Stimulated activated naive CD4-positive, alpha-beta T cell (primary cell): ENCODE measurements around the gene STPG4.
A peak's percentile ranks its signal among the peaks of the same experiment; 100 is the strongest.

Experiments
- DNase-seq, 6 experiments: peaks; one replicate each; lab custom pipeline; 2025; lab: John Stamatoyannopoulos, UW

The STPG4 gene

DNA sequence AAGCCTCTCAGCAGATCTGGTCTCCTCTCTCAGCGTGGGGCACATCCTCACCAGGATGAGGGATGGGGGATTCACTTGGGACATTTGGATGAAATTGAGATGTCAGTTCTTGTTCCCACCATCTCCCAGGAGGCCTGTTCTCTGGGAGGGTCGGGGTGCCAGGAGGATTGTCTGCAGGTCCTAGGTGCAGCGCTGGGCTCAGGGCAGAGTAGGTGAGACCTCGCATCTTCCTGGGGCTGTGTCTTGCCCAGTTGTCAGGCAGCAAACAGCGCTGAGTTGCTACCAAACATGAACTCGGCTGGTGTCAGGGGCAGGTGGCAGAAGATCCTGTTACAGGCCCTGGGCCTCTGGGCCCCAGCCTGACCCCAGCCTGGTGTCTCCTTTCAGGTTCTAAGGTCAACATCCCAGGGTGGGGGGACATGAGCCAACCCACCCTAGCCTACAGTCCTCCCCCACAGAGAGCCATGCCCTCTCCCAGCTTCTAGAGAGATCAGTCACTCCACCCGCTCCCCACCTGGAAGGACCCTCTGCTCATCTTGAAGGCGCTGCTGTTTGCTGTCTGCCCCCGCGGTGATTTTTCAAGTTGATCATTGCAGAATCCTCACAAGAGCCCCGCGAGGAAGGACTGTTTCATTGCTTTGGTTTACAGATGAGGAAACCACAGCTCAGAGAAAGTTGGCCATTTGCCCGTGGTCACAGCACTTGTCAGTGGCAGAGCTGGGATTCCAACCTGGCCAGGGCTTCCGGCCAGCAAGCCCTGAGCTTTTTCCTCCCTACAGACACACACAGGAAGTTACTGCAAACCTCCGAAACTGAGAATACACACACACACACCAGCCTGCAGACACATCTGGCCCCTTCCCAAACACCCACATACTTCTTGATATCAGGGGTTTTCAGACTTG, 83.9 kb downstream of the STPG4 start:
- DNase-seq: peak in 3 of 6 experiments; percentile 9 to 42 (median 25)

DNA sequence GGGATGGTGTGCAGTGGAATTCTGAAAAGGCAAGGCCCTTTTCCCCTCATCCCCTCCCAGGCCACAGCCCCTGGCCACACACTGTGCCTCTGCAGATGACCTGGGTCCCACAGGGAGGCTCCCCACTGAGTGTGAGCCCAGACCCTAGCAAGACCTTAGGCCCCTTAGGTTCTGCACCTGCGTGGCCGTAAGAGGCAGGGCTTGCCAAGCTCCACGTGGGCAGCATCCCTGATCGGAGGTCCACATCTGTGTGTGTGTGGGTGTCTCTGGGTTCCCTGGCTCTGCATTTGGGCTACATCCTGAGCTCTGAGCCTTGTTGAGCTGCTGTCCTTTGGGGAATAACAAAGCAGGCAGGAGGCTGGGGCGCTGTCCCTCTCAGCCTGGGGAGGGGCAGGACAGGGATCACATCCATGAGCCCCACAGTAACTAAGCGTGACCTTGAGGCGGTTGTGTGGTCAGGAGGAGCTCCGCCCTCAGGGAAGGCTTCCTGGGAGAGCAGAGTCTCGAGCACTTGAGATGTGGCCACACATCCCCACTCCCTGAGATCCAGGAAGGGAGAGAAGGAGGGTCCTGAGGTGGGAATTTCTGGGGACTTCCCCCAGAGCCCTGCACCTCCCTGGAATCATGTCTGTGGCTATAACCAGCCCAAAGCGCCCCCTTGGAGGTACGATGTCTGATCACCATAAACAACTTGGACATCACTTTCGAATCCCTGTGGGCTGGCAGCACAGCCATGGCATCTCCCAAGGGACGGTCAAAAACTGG, 84.8 kb downstream of the STPG4 start:
- DNase-seq: no peak

DNA sequence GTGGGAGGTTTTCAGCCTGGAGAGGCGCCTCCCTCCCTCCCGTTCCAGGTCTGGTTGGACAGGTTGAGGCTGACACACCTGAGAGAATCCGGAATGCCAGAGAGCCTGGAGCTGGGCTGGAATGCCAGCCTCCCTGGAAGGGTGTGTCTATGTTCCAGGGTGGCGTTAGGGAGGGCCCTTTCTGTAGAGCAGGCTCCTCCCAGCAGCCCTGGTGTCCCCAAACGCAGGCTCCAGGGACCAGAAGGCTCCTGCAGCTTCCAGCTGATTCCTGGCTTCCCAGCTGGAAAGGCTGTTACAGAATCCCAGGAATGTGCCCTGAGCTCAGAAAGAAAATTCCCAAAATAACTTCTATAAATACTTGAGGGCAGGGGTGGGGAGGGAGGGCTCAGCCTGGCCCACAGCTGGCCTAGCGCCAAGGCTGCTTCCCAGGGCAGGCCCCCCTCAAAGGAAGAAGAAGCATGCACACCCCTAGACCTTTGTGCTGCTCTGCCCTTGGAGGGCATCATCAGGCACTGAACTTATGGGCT, 85.4 kb downstream of the STPG4 start:
- no peak for DNase-seq

DNA sequence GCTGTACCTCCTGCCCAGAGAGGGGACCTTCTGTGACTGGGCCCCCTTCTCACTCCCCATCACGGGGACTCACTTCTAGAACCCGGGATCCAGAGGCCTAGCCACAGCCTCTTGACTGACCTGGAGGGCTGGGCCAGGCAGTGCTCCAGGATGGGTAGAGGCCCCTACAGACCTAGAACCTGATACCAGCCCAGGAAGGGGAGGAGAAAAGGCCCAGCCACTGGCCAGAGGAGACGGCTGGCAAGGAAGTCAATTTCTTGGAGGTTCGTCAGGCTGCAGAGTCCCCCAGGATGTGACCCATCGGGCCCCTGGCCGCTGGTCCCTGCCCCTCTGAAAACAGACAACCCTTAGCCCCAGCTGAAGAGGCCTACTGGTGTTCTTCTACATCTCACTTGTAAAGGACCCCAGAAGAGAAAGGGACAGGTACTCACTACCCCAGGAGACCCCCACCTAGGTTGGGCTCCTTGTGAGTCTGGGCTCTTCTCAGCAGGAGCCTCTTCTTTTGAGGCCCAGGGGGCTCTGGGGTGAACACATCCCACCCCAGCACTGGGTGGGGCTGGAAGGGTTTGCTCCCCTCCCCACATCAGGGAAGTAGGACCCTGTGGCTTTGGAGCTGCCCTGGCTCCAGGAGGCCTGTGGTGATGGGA, 86.0 kb downstream of the STPG4 start:
- no peak for DNase-seq

DNA sequence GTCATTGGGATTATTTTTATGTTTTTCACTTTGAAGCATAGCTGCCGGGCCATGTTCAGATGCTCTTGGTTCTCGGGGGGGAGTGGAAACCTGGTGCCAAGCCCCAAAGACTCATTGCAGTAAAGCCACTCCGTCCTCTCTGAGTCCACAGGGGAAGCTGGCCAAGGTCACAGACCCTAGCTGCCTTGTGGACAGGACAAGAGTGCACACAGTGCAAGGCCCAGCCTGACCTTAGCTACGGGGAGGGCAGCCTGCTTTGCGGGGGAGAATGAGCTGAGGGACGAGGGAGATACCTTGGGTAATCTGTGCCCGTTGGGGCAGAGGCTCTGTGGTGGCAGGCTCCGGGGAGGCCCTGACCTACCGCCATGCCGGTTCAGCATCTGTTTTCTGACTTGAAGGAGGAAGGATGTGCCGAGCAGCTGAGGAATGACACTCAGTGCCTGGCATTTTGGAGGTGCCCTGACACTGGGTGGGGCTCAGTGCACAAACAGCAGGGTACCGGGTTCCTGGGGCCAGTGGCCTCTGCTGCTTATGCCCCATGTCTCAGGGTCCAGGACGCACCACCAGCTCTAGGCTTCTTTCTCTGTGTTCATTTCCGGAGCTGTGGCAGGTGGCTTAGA, 87.2 kb downstream of the STPG4 start:
- DNase-seq: no peak

DNA sequence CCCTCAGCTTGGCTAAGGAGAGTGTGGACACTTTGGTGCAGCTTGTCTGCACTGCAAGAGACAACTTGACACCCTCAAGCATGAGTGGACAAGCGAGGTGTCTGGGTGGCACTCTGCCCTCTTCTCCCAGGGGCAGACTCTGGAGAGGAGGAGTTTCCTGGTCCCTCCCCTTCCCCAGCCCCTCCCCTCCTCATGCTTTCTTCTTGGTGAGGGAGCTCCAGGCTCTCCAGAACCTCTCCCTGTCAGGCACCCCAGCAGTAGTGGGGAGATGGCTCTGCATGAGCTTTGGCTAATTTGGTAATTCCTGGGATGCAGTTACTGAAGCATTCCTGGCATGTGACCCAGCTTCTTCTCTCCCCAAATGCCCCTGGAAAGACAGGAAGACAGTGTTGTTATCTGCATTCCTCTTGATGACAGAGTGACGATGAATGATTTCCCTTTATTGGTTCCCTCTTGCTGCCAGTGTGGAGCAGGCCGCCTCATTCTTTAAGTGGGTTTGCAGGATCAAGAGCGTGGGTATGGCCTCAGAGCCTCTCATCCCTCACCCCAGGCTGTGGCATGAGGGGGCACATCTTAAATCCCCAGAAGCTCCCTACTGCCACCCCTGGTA, 89.2 kb downstream of the STPG4 start:
- DNase-seq: no peak

DNA sequence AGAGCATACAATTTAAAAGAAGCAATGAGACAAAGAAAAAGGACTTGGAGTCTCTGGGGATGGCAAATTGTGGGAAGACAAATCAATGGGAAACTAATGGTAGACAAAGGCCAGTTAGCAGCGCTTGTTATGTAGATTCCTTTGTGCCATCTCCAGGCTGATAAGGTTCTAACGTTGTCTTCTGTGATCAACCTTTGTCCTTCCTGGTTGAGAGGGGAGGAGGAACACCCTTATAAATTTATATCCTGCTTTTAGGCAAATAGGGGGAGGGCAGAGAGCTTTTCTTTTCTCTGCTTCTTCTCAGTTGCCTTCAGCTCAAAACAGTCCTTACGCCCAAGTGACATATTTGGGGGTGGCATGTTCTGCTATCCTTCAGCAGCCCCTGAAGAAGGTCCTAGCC, 89.8 kb downstream of the STPG4 start:
- no peak for DNase-seq

DNA sequence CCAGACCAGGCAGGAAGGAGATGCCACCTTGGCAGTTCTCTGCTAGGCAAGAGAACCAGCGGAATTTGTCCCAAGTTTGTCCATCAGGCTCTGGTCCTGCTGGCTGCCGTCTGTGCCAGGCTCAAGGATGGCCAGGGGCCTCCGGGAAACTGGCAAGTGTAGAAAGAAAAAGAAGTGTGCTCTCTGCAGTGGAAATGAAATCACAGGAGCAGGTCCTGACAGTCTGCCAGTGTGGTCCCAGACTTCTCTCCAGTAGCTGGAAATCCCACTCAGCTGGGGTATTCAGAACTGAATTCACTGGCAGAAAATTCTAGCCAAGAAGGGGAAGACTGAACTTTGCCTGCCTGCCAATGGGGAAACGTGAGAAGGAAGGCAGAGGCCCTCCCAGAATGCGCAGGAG, 91.0 kb downstream of the STPG4 start:
- DNase-seq: no peak

DNA sequence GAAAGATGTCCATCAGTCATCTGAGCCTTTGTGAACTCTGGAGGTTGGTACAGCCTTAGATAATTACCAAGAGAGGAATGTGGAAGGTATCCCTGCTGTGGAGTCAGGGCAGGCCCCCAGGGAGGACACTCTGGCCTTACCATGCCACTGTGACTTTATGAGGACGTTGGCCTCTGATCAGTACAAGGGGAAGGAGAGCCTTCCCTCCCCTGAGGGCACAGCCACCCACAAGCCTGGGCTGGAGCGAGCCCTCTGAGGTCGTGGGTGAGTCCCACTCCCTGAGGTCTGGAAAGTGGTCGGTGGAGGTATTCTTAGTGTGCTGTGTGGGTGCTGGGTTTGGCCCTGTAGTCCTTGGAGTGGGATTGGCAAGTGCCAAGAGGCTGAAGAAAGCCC, 91.6 kb downstream of the STPG4 start:
- DNase-seq: no peak

DNA sequence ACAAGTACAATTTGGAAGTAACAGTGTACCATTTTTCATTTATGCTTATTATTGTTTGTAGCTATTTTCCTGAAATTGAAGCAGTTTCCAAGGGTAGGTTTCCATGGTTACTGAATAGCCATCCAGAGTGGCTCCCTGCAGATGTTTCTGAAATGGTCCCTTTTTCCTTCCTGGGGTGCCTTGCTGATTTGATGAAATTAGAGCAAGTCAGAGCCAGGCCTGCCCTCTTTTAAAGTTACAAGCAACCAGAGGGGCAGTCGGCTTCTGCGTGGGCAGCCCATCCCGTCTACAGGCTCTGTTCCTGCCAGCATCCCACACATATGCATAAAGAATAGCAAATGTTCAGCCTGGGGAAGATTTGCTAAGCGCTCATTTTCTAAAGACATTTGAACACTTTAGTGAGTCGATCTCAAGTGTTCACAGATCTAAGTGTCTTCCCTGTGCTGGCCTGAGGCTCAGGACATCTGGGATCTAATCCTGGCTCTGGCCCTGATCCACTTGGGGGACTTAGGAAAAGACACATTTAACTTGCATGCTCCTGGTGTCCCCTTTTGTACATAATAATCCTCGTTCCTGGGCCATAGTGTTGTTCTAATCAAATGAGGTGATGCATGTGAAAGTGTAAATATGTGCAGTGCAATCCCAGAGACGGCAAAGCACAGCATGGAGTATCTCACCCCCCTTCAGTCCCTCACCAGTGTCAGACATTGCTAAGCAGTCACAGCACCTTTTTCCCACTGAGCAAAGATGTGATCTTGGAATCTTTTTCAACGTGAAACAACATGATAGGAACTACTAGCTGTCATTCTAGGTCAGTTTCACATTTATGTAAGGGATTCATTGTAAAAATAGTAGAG, 92.2 kb downstream of the STPG4 start:
- DNase-seq: no peak

DNA sequence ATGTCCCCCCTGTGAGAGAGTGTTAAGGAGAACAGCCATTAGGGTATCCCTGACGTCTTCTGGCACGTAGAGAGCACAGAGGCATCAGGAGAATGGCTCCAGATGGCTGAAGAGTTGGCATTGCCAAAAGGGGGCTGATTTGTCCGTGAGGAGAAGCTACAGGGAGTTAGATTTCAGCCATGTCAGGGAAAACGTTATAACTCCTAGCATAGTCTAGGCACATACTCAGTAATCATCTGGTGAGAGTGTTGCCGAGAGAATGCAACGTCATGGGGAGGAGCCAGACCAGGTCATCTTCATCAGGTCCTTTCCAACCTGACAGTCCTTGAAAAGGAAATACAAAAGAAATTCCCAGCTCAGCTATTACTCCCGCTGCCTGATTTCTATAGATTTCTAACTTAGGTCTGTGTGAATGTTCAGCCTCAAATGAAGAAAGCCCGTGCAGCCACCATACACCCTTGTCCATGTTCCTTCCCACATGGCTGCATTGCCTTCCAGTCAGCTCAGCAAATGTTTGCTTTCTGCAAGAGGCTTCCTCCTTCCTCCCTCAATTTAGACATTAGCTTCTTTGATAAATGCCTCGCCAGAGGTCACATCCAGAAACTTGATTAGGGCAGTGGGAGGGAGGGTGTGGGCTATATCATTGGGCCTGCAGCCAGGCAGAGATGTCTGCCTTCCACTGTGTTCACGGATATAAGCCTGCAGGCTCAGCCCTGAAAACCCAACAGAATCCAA, 93.0 kb downstream of the STPG4 start:
- DNase-seq: no peak

DNA sequence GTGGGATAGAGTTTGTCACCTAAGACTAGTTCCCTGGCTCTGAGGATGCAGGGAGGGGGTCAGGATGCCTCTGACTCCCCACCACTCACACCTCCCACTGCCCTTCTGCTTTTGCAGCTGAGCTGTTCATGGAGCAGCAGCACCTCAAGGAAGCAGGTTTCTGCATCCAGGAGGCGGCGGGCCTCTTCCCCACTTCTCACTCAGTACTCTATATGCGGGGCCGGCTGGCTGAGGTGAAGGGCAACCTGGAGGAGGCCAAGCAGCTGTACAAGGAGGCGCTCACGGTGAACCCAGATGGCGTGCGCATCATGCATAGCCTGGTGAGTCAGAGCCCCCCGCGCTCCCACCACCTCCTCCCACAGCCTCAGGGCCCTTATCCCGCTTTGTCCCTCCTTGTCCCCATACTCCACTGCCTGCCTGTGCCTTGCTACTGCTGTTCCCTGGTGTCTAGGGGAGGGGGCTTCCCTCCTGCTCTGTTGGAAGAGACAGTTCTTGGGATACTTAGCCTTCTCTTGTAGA, 94.4 kb downstream of the STPG4 start:
- no peak for DNase-seq

DNA sequence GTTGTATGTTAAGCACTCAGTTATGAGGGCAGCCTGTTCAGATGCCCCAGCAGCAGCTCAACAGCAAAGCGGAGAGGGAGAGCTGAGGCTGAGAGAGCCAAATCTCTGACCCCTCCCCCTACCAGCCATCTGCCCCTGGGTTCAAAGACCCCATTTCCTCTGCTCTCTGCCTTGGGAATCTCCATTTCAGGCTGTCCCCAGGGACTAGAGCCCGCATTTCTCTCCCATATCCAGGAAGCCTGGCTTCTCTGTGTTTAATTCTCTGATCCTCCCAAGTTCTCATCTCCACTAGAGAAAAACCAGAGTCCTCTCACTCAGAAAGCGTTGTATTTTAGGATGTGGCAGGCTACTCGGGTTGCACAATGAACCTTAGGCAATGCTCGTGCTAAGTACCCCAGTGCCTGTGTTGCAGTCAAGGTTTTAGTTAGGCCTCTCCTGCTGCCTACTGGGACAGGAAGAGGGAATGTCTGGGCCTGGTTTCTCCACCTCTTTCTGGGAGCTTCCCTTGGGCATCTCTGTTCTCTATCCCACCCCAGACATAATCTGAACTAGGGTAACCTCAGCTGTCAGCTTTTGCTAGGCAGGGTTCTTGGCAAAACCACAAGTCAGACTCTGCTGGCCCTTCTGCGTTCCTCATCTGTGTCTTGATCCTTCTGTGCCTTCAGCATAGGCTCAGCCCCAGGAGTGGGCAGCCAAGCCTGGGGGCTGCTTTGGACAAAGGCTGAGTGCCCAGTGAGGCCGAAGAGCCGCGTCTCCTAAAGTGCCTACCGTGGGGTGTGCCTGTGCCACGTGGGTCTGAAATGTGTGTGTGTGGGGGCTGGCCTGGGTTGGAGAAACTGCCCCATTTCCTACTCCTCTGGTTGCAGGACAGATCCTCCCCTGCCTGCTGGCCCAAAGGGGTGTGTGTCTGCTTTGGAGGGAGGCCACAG, 96.8 kb downstream of the STPG4 start:
- no peak for DNase-seq

DNA sequence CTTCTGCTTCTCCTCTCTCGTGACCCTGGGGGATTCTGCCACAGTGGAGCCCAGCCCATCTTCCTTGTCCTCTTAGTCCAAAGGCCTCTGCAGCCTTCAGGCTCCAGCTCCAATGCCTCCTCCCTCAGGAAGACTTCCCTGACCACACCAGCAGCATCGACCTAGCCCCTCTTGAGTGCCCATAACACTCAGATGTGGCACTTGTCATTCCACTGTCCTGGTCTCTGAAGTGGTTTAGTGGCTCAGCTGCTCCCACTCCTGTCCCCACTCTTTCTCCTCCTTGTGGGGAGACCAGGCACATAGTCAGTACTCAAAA, 97.5 kb downstream of the STPG4 start:
- DNase-seq: no peak

DNA sequence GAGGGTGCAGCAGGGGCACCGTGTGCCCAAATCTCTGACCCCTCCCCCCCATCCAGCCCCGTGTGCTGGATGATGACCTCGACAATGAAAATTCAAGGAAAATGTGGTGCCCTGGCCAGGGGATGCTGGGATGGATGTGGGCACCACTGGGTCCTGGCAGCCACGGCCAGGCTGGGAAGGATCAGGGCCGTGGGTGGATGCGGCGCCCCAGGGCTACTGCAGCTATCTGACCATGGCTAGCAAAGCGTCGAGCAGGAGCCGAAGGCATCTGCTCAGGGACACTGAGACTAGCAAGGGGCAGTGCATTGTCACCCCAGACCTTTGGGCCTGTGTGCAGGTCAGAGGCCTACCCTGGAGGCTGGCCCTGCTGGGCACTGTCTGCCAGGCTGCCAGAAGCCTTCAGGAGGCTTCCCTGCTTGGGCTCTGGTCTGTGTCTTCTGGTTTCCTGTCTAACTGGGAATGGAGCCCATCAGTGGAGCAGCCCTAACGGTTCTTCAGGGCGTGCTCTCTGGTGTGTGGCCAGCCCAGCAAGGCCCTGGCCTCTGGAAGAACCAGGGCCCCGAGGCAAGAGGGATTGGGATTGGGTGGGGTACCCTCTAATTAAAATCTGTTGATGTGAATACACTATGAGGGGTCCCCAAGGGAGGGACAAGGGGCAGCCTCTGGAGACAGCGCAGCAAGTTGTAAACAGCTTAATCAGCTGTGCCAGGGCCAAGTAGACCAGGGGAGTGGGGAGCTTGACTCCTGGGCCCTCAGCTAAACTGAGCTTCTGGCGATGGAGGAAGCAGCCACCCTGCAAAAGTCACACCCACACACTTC, 98.0 kb downstream of the STPG4 start:
- no peak for DNase-seq

DNA sequence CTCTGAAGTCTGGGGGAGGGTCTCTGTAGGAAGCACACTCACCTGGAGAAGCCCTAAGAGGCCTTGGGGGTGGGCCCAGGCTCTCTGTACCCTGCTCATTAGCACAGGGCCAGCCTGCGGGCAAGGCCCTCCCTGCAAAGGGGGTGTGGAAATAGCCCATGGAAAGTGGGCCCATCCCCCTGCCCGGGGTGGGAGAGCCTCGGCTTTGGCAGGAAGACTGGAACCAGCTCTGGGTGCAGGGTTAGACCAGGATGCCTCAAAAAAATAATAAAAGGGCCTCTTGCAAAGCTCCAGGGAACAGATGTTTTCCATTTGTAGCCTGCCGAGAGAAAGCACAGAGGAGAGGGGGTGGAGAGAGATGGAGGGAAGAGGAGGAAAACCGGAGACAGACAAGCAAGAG, 98.7 kb downstream of the STPG4 start:
- DNase-seq: no peak

DNA sequence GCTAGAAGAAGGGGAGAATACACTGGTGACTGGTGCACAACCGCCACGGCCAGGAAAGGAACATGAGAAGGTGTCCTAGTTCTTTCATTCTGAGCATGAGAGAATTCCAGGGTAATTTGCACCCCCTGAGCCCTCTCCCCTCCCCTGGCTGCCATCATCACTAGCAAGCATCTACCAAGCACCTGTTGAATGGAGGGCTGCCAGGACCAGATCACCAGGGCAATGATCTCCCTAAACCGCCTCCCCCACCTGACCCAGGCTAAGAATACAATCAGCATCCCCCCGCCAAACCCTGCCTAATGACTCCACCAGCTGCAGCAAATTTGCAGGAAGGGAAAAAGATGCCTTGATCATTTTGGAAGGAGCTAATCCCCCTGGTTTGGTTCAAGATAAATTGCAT, 100.2 kb downstream of the STPG4 start:
- DNase-seq: no peak

DNA sequence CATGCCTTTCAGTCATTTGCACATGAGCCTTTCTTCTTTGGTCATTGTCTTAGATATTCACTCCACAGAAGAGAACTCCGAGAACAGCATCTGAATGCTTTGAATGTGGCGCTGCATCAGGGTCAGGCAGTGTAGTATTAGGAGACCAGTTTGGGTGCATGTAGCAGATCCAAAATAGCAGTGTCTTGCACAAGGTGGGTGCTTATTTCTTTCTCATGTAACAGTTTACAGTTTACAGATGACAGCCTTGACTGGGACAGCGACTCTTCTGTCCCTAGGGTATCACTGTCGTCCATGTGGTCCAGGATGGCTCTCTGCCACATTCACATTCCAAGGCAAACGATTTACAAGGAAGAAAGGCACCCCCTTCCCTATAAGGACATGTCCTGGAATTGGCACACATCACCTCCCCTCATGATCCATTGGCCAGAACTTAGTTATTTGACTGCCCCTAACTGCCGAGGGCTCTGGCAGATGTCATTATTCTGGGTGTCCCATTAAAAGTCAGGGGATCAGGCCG, 101.0 kb downstream of the STPG4 start:
- no peak for DNase-seq
